DMS153 treated with DMSO at 0.1 percent for 48 hours (cell line): Measurements from ENCODE around the gene PSMB1.

Experiments used
- DNase-seq: peaks from one replicate; lab custom pipeline; 2025; ENCODE audit not compliant: unreplicated experiment; lab: John Stamatoyannopoulos, UW

Gene PSMB1

DNA sequence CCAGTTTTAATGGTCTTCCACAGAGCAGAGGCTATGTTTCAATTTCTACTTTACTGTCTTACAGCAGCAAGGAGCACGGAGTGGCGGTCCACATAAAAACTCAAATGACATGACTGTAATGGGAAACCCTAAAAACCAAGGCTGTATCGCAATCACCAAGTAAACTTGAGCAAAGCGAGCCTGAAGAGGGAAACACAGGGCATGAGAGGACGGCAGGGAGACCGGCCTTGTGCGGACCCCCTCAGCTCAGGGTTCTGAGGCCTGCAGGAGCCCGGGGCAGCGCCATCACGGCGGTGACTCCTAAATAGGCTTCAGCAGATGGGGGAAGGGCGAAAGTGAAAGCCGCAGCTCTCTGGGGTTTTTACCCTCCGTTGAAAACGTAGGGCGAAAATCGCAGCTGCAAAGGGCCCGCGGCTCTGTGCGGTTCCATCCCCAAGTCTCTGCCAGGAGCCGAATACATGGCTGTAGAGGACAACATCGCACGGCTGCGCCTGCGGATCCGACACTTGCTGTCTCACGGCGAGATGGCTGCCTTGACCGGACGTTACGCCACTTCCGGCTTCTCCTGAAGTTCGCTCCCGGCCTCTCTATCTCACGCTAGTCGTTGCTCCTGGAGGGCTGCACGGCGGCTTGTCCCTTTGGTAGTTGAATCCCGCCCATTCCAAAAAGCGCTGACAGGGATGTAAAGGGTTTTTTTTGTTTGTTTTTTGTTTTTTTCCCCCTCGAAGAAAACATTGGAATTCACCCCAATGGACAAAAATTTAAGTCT, at the start of gene PSMB1:
Gene PSMB1 (minus strand): TSS at position 543 of the 769 bp plus-strand sequence. CDS start 65 bp downstream, at position 478.
- DNase-seq = peak; percentile 73

DNA sequence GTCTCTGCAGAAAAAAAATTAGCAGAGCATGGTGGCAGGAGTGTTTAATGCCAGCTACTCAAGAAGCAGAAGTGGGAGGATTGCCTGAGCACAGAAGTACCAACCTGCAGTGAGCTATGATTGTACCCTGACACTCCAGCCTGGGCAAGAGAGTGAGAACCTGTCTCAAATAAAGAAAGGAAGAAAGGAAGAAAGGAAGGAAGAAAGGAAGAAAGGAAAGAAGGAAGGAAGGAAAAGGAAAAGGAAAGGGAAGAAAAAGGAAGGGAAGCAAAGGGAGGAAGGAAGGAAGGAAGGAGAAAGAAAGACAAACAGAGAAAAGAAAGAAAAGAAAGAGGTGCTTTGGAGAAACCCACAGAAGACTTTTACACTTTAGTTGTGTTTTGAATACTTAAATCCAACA, 44.2 kb upstream of the PSMB1 start:
- DNase-seq = no peak

DNA sequence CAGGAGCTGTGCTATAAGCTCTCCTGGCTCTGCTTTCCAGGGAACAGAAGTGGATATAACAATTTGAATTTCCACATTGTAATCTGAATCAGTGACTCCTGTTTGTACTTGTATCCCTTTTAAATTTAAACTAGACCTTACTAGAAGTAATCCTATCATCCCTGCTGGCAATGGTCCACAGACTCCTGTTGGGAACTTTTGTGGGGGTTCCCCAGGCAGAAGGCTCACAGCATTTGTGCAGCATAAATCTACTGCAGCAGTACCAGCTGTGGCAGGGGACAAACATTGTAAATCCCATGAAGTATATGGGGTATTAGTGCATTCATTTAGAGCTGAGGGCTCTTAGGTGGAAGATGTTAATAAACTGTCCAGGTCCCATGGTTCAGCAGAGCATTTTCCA, 43.3 kb upstream of the PSMB1 start:
- no peak for DNase-seq

DNA sequence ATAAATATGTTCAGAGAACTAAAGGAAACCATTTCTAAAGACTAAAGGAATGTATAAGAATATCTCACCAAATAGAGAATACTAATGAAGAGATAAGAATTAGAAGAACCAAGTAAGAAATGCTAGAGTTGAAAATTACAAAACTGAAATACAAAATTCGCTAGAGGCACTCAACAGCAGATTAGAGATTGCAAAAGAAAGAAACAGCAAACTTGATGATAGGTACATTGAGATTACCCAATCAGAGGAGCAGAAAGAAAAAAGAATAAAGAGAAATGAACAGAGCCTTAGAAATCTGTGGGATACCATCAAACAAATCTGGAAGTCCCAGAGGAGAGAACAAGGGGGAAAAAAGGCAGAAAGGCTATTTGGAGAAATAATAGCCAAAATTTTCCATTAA, 37.6 kb upstream of the PSMB1 start:
- no peak for DNase-seq

DNA sequence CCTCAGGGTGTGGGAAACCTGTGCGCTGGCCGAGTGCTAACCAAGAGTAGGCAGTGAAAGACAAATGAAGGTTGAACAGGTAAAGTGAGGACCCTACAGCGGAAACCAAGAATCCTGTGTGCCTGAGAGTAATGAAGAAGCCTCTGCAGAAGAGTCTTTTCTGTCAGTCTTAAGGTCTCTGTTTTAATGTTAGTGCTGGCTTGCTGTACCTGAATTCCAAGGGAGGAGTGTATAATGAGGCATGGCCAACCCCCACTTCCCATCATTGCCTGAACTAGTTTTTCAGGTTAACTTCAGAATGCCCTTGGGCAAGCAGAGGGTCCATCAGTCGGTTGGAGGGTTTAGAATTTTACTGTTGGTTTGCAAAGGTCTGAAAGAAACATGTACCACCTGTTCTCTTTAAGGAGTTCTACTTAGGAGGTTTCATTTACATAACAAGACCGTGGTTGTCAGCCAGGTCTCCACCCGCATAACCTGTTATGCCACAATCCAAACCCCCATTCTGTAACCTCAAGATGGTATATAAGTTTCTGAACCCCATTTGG, 31.9 kb upstream of the PSMB1 start:
- DNase-seq = no peak

DNA sequence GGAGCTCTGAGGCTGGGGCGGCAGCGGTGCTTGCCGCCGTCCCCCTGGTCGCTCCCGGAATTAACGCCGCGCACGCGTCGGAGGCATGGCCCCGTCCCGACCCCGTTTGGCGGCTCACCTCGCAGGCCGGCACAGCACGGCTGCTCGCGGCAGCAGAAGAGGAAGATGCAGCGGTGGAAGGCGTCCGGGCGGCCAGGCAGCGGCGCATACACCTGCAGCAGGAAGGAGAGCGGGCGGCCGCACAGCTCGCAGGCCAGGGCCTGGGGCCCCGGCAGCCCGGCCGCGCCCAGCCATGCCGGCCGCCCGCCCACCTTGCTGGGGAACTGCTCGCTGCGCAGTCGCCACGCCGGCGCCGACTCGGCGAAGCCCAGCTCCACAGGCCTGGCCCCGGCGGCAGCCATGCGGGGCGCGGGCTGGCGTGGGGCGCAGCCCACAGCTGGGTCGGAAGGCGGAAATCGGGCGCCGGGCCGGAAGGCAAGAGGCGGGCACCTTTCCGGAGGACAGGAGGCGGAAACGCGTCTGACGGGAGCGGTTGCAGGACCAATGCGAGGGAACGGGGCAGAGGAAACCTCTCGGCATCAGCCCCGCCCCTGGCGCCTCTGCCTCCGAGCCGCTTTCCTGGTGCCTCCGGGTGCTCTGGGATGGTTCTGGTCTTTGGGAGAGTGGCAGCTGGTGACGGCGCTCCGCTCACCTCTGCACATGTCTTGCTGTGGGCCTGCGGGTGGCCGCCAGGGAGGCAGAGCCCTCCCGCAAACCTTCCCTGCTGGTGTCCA, 31.3 kb upstream of the PSMB1 start, which contains the start of gene PDCD2:
Gene PDCD2 (minus strand): TSS at position 457 of the 773 bp plus-strand sequence. CDS start 56 bp downstream, at position 401.
- DNase-seq = peak; percentile 90

DNA sequence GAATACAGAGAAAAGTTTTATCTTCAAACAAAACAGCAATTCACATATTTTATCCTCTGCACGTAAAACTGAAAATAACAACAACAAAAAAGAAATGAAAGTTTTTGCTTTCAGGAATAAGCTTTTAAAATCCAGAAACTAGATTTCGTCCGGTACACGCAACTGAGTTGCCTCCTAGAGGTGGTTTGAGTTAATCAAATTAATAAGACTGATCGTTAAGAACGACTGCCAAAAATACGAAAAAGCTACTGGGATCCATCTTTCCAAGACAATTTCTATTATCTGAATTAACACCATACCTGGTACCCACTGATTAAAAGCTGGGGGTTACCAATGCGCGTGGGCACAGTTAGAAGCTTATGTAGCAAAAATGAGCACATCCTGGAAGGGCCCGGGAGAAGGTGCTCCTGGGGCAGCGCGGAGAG, 30.7 kb upstream of the PSMB1 start:
- peak; percentile 36 for DNase-seq

DNA sequence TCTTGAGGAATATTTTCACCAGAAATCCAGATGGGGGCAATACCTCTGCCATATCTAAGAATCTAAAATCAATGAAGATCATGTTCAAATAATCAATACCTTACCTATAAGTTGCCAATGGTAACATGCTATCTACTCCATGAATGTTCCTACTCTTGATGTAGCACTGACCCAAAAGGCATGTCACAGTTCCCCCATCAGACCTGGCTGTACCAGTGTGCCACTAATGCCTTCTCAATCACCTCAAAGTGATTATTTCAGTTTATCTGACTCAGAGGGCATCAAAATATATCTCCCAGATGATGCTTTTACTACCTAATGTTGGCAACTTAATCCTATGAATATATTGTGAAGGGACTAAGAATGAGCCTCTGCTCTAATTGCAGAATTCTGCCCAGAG, 25.8 kb upstream of the PSMB1 start:
- DNase-seq = no peak

DNA sequence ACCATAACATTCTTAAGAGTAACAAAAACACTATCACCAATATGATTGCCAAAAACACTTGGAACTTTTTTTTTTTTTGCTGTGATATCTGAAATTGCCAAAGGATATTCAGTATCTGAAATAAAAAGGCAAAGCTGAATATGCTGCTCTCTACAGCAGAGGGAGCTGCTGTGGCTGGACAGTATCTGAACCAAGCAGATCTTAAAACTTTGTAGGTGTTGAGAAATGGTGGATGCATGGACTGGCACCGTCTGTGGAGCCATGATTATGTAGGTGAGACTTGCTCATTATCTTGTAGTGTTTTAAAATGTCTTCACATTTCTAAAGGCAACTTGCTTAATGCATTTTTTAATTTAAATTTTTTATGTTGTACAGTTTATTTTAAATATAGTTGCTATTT, 22.1 kb upstream of the PSMB1 start:
- DNase-seq = no peak

DNA sequence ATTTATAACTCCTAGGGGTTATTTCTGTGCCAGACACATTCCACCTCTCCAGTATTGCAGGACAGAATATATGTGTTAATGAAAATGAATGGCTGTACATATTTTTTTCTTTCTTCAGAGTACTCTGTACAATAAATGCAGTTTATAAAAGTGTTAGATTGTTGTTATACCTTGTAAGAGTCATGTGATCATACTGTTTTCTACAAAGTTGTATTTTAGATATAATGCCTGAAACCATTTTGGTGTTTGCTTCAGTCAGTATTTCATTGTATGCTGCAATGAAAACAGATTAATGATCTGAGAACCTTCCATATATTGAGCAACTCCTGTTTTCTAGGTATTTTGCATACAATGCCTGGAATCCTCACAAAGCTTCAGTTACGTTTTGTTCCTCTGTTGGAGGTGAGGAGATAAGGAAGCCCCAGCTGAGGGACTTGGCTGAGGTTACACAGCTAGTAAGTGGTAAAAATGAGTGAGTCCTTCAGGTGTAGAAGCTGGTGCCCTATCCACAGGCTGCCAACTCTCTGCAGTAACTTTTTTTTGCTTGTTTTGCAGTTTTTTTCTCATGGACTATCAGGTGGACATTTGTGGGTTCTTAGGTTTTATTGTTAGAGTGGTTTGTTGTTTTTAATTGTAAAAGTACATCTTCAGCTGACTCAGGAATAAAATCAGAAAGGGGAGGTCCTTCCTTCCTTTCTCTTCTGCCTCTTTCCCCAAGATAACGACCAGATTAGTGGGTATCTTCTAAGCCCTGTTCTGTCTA, 19.8 kb upstream of the PSMB1 start:
- DNase-seq = no peak

DNA sequence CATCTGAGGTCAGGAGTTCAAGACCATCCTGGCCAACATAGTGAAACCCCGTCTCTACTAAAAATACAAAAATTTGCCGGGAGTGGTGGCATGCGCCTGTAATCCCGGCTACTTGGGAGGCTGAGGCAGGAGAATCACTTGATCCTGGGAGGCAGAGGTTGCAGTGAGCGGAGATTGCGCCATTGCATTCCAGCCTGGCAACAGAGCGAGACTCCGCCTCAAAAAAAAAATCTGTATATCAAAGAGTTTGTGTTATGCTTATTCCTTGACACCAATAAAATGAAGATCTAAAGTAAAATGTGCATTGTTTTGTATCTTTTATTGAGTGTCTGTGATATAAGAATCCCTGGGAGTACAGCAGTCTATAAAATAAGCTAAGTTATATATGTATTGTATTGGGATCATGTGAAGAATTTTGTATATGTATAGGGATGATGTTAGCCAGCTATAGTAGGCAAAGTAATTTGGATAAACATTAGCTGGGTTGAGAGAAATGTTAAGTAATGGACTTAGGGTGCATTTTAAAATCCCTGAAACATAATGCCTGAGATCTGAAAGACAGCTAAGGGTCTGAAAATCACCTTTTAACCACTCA, 11.9 kb upstream of the PSMB1 start:
- DNase-seq = no peak

DNA sequence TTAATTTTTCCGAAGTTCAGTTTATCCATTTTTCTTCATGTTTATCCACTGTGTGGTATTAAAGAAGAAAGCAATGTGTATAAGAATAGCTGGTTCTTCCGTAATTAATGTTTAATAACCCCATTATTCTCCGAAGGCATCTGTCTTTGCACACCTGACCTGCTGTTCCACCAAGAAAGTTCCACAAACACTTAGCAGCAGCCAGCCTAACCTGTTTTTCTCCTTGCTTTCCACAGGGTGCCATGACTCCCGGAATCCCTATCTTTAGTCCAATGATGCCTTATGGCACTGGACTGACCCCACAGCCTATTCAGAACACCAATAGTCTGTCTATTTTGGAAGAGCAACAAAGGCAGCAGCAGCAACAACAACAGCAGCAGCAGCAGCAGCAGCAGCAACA, 8.4 kb upstream of the PSMB1 start:
- no peak for DNase-seq

DNA sequence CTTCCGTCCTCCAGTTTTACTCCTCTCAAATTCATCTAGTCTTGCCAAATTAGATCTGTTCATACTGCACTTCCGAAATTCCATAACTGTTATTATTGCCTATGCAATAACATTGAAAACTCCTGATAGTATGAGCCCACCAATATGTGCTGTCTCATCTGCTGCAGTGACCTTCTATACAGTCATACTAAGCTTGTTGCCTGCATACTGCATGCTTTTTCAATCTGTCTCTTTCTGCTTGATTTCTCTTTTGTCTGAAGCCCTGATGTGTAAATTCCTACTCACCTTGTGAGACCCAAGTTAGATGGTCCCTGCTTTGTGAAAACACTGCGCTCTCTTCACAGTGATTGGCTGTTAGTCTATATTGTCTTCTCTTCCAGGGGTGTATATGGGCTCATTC, 2.2 kb upstream of the PSMB1 start:
- DNase-seq = no peak

DNA sequence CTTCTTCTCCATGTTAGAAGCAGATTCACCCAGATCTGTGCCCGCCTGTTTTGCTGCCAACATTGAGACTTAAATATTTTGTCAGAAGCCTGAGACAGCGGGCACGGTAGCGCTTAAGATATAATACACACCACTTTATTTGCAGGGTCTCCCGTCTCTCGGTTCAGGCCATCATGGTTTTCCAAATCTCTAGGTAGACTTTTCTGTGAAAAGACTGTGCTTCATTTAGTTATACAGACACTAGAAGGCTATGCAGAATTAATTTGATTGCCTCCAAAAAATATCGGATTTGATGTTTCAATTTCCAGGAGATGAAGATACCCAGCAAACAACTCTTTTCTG, 1.7 kb upstream of the PSMB1 start:
- DNase-seq = no peak

DNA sequence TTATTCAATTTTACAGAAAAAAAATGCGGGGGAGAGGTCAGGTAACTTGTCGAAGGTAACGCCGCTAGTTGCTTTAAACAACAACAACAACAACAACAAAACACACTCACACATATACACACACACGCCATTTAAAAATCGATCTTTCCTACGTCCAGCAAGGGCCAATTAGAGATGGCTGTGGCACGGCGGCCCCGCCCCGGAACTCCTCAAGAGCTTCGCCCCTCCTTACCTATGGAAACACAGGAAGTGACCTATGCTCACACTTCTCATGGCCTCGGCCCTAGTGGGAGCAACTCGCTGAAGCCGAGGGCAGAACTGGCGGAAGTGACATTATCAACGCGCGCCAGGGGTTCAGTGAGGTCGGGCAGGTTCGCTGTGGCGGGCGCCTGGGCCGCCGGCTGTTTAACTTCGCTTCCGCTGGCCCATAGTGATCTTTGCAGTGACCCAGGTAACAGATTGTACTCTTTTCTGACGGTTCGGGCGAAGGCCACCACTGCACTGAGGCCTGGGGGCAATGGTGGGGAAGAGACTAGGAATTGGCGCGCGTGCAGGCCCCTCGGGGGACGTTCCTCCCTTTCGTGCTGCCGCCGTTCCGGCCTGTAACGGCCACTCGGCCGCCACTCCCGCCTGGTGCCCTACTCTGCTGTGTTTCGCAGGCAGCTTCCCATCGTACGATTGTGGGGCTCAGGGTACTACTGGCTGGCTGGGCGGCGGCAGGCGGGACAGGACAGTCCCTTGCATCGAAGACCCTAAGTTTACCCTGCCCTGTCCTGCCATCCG, 1.1 kb upstream of the PSMB1 start, which contains the start of gene TBP:
Gene TBP (plus strand): TSS at position 357 of the 783 bp plus-strand sequence. CDS start 2,661 bp downstream, outside the sequence.
- peak; percentile 91 for DNase-seq

DNA sequence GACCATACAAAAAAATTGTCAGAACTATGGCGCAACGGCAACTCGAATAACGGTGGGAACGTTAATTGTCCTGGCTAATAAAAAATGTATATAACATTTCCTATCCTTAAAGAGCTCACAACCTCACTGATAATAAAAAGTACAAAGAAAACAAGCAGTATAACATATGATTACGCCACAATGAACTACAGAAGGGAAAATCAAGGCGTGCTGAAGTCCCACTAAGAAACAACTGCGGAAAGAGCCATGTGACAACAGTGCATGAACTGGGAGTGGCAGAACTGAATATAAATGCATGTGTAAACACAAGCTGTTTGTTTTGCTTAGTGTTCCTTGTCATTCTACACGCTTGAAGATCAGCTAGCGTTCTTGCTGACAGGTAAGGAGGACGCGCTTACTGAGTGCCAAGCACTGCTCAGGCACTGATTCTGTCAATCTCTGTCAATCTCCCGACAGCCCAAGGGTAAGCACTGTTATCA, 466 bp upstream of the PSMB1 start:
- DNase-seq = peak; percentile 58

DNA sequence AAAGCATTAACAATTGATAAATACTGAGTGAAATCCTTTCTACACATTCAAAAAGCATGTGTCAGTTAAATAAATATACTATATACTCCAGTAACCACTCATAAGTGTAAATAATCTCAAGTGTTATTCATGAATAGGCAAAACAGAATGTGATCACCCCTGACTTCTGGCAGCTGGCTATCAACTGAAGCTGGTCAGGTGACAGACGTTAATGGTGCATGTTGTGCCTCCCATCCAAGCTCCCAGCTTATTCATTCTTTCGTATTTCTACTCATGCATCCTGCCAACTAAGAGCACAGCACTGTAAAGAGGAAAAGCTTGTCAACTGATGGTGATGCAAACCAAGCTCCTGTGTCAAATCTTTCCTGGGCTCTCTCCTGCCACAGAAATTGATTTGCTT, 7.7 kb downstream of the PSMB1 start:
- peak; percentile 80 for DNase-seq

DNA sequence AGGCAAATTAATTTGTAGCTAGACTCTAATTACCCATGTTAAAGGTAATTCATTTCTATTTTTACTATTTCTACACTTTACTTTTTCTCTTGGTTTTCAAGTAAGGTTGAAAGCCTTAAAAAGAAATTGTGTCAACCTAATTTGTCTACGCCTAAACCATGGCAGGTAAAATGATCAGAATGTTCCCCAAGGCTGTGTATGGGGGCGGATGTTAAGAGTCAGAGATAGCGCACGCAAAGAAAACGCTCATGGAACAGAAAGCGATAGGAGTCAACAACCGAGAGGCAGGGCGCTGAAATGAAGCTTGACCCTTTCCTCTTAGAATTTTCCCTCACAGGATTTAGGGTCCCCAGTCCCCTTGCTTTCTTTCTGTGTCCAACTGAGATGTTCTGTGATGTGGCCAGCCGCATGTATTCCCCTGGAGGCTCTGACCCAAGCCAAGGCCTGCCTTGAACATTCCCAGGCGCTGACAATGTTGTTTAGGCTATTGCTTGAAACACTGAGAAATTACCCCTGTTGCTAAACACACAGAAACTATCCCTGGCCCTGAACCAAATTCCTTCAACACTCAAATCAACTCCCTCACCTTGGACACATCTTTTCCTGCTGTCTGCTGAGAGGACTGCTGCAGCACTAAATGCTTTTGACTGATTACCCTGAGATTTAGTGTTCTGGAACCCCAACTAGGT, 10.9 kb downstream of the PSMB1 start:
- no peak for DNase-seq

DNA sequence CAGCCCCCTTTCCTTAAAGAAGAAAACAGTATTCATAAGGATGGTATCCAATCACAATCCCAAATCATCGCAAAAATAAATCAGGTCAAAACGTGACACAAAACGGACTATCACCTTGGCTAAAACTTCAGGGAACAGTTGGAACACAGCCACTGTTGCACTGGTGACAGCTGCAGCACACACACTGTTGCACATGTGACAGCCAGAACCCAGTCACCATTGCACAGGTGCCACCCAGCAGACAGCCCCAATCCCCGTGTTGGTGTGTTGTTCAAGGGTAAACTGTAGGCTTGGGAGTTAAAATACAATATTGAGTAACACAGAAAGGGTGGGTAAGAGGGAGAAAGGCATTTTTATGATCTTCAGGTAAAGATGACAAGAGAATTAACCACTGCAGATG, 15.8 kb downstream of the PSMB1 start:
- DNase-seq = no peak
